HepG2 (cell line): ENCODE results near the gene SSH3. TPM values are rescaled to one million over a fixed set of nuclear protein-coding genes. Genes with fewer than 3 reads are reported as not detected.

ENCODE experiments used
- ATF1 ChIP-seq: IDR thresholded peaks from 2 replicates; pipeline ENCODE4 v1.6.1; 2016; ENCODE audit warnings: mild to moderate bottlenecking, control low read depth
- LCORL ChIP-seq, 2 experiments: fragments of 450-650 bp in 1 of 2; sonication (generic) in 1 of 2; formaldehyde crosslinking in 1 of 2; IDR thresholded peaks; 2 replicates each; pipeline versions ENCODE4 v1.5.0 to v1.6.1; 2017 to 2020; ENCODE audit warnings: antibody characterized with exemption in 1 of 2, missing genetic modification reagents in 1 of 2
- NFRKB ChIP-seq: fragments of 450-650 bp; IDR thresholded peaks from 2 replicates; pipeline ENCODE4 v1.6.1; 2017
- RFX5 ChIP-seq: IDR thresholded peaks from 2 replicates; pipeline ENCODE4 v1.6.1; 2011; ENCODE audit warnings: low read depth, low read length, improper control_type of control experiment
- ZNF333 ChIP-seq: sonication (generic); formaldehyde crosslinking; IDR thresholded peaks from 2 replicates; pipeline ENCODE4 v1.4.0; 2020; ENCODE audit warnings: mild to moderate bottlenecking, missing genetic modification reagents, borderline replicate concordance
- ZNF33A ChIP-seq: sonication (generic); formaldehyde crosslinking; IDR thresholded peaks from 2 replicates; pipeline ENCODE4 v1.5.1; 2020; ENCODE audit warnings: missing genetic modification reagents, mild to moderate bottlenecking, moderate library complexity, borderline replicate concordance
- ZNF569 ChIP-seq: sonication (generic); formaldehyde crosslinking; IDR thresholded peaks from 2 replicates; pipeline ENCODE4 v1.5.0; 2020; ENCODE audit warnings: mild to moderate bottlenecking, missing genetic modification reagents, moderate library complexity, borderline replicate concordance
- polyA plus RNA-seq, 8 experiments: library from polyadenylated mRNA; depleted of rRNA in 3 of 8; stranded (reverse) in 7 of 8; unstranded in 1 of 8; fragments of >200 nt; fragmentation: Illumina TruSeq in 4 of 8; extraction: Trizol in 4 of 8; gene quantifications; 2 replicates each; pipeline versions ENCODE4 v1.2.1 to v1.2.3, GENCODE V29; 2011 to 2016; ENCODE audit warnings: low read depth in 4 of 8, missing spikeins in 1 of 8, mixed read lengths in 1 of 8; ENCODE audit not compliant: insufficient read depth in 1 of 8
- total RNA-seq, 5 experiments: library from RNA; depleted of rRNA; stranded (reverse); fragments of >200 nt; fragmentation: Illumina TruSeq; extraction: Trizol; gene quantifications; 2 replicates each; pipeline ENCODE4 v1.2.3, GENCODE V29; 2016; ENCODE audit warnings: low read depth in 1 of 5
- TF ChIP-seq, protein P1 (sequence below): sonication (generic); formaldehyde crosslinking; IDR thresholded peaks from 2 replicates; pipeline ENCODE4 v1.9.0; 2021; ENCODE audit warnings: mild to moderate bottlenecking, missing genetic modification reagents
- TF ChIP-seq, protein P2 (sequence below): sonication (generic); formaldehyde crosslinking; IDR thresholded peaks from 2 replicates; pipeline ENCODE4 v1.5.0; 2020; ENCODE audit warnings: mild to moderate bottlenecking, missing genetic modification reagents
- TF ChIP-seq, protein P3 (sequence below): sonication (generic); formaldehyde crosslinking; IDR thresholded peaks from 2 replicates; pipeline ENCODE4 v1.5.1; 2020; ENCODE audit warnings: missing genetic modification reagents, mild to moderate bottlenecking, borderline replicate concordance
- TF ChIP-seq, protein P4 (sequence below): sonication (generic); formaldehyde crosslinking; IDR thresholded peaks from 2 replicates; pipeline ENCODE4 v1.5.0; 2020; ENCODE audit warnings: mild to moderate bottlenecking, missing genetic modification reagents
- TF ChIP-seq, protein P5 (sequence below): sonication (generic); IDR thresholded peaks from 2 replicates; pipeline ENCODE4 v1.6.1; 2016; ENCODE audit warnings: low read depth, borderline replicate concordance

Gene SSH3
- total and polyA plus RNA-seq, 2 of the 13 experiments (the other 11 are each of a cell fraction or from before 2014, with no cell fraction given), result 12.4 to 18.8 TPM

DNA sequence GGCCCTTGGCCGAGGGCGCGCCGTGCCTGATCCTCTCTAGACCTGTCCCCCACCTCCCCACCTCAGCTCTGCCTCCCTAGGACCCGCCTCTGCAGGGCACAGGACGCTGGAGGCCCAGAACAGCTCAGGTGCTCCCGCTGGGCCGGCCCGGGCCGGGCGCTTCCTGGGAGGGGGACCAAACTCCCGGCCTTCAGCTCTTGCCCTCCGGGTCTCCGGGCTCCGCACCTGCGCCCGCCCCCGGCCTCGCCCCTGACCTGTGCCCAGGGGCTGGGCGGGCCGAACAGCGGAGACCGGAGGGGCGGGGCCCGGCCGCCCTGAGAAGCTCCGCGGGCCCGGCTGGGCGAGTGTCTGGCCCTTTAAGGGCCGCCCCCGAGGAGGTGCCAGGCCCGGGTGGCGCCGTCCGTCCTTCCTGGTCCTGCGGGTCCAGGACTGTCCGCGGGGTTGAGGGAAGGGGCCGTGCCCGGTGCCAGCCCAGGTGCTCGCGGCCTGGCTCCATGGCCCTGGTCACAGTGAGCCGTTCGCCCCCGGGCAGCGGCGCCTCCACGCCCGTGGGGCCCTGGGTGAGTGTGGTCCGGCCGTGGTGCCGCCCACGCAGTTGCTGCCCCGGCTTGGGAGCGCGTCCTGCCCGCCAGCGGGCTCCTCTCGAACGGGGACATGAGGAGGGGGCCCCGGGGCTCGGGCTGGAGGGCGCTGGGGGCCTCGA is at the start of gene SSH3 (continued):
- TF ChIP-seq, protein P1, sequence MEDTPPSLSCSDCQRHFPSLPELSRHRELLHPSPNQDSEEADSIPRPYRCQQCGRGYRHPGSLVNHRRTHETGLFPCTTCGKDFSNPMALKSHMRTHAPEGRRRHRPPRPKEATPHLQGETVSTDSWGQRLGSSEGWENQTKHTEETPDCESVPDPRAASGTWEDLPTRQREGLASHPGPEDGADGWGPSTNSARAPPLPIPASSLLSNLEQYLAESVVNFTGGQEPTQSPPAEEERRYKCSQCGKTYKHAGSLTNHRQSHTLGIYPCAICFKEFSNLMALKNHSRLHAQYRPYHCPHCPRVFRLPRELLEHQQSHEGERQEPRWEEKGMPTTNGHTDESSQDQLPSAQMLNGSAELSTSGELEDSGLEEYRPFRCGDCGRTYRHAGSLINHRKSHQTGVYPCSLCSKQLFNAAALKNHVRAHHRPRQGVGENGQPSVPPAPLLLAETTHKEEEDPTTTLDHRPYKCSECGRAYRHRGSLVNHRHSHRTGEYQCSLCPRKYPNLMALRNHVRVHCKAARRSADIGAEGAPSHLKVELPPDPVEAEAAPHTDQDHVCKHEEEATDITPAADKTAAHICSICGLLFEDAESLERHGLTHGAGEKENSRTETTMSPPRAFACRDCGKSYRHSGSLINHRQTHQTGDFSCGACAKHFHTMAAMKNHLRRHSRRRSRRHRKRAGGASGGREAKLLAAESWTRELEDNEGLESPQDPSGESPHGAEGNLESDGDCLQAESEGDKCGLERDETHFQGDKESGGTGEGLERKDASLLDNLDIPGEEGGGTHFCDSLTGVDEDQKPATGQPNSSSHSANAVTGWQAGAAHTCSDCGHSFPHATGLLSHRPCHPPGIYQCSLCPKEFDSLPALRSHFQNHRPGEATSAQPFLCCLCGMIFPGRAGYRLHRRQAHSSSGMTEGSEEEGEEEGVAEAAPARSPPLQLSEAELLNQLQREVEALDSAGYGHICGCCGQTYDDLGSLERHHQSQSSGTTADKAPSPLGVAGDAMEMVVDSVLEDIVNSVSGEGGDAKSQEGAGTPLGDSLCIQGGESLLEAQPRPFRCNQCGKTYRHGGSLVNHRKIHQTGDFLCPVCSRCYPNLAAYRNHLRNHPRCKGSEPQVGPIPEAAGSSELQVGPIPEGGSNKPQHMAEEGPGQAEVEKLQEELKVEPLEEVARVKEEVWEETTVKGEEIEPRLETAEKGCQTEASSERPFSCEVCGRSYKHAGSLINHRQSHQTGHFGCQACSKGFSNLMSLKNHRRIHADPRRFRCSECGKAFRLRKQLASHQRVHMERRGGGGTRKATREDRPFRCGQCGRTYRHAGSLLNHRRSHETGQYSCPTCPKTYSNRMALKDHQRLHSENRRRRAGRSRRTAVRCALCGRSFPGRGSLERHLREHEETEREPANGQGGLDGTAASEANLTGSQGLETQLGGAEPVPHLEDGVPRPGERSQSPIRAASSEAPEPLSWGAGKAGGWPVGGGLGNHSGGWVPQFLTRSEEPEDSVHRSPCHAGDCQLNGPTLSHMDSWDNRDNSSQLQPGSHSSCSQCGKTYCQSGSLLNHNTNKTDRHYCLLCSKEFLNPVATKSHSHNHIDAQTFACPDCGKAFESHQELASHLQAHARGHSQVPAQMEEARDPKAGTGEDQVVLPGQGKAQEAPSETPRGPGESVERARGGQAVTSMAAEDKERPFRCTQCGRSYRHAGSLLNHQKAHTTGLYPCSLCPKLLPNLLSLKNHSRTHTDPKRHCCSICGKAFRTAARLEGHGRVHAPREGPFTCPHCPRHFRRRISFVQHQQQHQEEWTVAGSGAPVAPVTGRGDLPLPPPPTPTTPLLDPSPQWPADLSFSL (CRISPR knock-in tag), result no peak
- TF ChIP-seq, protein P2, sequence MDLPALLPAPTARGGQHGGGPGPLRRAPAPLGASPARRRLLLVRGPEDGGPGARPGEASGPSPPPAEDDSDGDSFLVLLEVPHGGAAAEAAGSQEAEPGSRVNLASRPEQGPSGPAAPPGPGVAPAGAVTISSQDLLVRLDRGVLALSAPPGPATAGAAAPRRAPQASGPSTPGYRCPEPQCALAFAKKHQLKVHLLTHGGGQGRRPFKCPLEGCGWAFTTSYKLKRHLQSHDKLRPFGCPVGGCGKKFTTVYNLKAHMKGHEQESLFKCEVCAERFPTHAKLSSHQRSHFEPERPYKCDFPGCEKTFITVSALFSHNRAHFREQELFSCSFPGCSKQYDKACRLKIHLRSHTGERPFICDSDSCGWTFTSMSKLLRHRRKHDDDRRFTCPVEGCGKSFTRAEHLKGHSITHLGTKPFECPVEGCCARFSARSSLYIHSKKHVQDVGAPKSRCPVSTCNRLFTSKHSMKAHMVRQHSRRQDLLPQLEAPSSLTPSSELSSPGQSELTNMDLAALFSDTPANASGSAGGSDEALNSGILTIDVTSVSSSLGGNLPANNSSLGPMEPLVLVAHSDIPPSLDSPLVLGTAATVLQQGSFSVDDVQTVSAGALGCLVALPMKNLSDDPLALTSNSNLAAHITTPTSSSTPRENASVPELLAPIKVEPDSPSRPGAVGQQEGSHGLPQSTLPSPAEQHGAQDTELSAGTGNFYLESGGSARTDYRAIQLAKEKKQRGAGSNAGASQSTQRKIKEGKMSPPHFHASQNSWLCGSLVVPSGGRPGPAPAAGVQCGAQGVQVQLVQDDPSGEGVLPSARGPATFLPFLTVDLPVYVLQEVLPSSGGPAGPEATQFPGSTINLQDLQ (CRISPR knock-in tag), result peak; percentile 56; the same call in 1 of the 2 replicates
- TF ChIP-seq LCORL (IDR thresholded peaks at IDR 0.05), result no peak
- peak; percentile 32; the same call in 1 of the 2 replicates for TF ChIP-seq LCORL (CRISPR knock-in tag; IDR thresholded peaks at IDR 0.05)
- TF ChIP-seq, protein P3, sequence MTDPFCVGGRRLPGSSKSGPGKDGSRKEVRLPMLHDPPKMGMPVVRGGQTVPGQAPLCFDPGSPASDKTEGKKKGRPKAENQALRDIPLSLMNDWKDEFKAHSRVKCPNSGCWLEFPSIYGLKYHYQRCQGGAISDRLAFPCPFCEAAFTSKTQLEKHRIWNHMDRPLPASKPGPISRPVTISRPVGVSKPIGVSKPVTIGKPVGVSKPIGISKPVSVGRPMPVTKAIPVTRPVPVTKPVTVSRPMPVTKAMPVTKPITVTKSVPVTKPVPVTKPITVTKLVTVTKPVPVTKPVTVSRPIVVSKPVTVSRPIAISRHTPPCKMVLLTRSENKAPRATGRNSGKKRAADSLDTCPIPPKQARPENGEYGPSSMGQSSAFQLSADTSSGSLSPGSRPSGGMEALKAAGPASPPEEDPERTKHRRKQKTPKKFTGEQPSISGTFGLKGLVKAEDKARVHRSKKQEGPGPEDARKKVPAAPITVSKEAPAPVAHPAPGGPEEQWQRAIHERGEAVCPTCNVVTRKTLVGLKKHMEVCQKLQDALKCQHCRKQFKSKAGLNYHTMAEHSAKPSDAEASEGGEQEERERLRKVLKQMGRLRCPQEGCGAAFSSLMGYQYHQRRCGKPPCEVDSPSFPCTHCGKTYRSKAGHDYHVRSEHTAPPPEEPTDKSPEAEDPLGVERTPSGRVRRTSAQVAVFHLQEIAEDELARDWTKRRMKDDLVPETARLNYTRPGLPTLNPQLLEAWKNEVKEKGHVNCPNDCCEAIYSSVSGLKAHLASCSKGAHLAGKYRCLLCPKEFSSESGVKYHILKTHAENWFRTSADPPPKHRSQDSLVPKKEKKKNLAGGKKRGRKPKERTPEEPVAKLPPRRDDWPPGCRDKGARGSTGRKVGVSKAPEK (CRISPR knock-in tag), result no peak
- TF ChIP-seq, protein P4, sequence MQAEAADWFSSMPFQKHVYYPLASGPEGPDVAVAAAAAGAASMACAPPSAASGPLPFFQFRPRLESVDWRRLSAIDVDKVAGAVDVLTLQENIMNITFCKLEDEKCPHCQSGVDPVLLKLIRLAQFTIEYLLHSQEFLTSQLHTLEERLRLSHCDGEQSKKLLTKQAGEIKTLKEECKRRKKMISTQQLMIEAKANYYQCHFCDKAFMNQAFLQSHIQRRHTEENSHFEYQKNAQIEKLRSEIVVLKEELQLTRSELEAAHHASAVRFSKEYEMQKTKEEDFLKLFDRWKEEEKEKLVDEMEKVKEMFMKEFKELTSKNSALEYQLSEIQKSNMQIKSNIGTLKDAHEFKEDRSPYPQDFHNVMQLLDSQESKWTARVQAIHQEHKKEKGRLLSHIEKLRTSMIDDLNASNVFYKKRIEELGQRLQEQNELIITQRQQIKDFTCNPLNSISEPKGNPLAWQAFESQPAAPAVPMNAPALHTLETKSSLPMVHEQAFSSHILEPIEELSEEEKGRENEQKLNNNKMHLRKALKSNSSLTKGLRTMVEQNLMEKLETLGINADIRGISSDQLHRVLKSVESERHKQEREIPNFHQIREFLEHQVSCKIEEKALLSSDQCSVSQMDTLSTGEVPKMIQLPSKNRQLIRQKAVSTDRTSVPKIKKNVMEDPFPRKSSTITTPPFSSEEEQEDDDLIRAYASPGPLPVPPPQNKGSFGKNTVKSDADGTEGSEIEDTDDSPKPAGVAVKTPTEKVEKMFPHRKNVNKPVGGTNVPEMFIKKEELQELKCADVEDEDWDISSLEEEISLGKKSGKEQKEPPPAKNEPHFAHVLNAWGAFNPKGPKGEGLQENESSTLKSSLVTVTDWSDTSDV (CRISPR knock-in tag), result no peak
- no peak for TF ChIP-seq ZNF33A (CRISPR knock-in tag)
- no peak for TF ChIP-seq RFX5
- TF ChIP-seq ZNF333, result no peak
- TF ChIP-seq, protein P5, sequence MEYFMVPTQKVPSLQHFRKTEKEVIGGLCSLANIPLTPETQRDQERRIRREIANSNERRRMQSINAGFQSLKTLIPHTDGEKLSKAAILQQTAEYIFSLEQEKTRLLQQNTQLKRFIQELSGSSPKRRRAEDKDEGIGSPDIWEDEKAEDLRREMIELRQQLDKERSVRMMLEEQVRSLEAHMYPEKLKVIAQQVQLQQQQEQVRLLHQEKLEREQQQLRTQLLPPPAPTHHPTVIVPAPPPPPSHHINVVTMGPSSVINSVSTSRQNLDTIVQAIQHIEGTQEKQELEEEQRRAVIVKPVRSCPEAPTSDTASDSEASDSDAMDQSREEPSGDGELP, result no peak
- TF ChIP-seq NFRKB, result no peak
- TF ChIP-seq ATF1 (CRISPR knock-in tag), result no peak
- TF ChIP-seq ZNF569 (CRISPR knock-in tag), result no peak
